GM19467 (cell line): Measurements from ENCODE around the gene P2RY6.

Experiments used
- ATAC-seq: cut with Tn5 transposase; IDR thresholded peaks from one replicate; pipeline ENCODE4 v1.9.1; 2021; ENCODE audit warnings: mild to moderate bottlenecking, moderate library complexity; ENCODE audit not compliant: unreplicated experiment

The P2RY6 gene

DNA sequence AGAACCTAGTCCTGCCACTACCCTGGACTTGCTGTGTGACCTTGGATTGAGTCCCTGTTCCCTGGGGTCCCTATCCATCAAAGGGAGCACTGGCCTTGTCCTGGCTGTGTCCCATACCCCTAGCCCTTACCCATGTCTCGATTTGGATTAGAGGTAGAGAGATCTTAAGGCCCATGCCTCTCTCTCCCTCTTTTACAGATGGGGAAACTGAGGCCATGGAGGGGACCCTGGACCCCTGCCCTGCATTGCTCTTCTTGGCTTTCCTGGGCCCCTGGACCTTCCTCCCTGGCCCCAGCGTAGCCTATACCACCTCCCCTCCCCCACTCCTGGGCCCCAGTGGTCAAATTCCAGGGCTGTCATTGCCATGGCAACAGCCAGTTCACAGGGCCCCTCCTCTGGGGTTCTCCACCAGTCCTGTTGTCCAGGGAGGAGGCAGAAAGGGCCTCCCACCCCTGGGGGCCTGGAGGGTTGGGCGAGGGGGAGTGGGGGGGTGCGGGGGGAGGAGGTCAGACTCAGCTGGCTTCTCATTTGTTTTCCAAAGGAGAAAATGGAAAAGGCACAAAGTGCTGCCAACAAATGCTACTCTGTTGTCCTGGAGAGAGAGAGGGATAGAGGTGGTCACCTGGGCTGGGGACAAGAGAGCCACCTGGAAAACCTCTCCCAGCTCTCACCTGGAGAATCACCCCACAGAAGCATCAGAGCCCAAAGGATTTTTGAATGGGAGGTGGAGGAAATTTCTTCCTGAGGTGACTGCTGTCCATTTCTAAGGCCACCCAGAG, 59.2 kb downstream of the P2RY6 start:
- ATAC-seq = no peak

DNA sequence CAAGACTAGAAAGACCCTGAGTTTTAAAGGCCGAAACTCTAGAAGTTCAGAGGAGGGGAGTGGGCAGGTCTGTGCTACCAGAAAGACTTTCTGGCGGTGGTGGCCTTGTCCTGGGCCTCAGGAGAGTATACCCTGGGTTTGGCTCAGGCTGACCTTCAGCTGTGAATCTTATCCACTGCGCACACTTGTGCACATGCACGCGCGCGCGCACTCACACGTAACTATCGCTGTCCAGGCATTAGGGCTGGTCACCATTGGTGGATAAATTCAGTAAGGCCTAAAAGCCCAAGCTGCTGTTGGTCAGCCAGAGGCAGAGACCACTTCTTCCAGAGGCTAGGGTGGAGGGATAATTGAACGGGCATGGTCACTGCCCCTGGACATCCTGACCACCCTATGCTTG, 61.0 kb downstream of the P2RY6 start:
- no peak for ATAC-seq

DNA sequence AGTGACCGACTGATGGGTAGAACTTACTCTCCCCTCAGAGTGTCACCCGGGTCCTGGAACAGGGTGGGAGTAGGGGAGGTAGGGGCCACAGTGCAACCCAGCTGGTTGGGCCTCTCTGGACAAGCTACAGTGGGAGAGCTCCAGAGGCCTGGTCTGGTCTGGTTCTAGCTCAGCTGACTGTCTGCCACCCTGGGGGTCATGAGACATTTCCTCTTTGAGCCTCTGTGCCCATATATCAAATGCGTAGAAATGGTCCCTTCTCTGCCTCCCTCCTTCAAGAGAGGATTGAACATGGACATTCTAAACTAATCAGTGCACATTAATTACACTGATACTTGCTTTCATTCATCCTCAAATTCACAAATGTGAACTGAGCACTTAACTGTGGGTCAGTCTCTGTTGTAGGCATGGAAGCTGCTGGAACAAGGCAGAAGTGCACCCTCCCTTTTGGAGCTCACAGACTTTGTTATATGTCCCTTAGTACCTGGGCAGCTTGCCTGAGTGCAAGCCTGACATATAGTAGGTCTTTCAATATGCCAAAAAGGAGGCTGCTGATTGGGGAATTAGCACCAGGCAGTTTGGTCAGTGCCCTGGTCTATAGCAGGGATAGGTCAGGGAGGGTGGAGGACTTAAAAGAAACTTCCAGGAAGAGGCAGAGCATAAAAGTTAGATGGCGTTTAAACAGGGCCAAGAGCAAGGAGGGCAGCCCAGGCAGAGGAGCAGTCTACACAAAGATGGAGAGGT, 61.7 kb downstream of the P2RY6 start:
- no peak for ATAC-seq

DNA sequence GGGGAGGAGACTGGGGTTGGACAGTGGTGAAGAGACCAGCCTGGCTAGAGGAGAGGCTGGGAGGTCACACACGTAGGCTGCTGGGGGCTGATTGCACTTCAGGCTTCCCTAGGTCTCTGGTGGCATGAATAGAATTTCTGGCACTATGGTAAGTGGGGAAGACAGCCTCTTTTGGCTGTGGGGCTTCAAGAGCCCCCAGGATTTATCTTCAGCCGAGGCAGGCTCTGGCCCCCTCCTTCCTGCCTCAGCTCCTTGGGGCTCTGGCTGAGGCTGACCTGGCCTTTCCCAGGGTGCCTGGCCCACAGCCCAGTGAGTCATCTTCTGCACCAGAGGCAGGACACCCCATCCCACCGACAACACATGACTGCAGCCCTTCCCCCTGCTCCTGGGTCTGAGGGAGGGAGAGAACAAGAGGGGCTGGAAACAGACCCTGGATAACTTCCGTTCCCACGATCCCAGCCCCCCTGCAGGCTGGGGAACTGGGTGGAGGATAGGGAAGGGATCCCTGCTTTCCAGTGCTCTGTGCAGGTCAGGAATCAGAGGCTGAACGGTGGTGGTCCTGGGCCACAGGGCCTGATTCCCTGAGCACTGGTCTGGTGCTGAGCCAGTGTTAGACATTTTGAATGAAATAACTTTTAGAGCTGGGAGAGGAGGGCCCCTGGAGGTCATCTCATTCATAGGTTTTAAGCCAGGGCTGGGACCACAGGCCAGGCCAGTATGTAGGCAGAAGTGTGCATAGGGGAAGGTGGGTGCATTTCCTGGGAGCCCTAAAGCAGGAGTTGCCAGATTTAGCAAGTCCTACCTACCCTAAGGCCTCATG, 62.5 kb downstream of the P2RY6 start:
- no peak for ATAC-seq

DNA sequence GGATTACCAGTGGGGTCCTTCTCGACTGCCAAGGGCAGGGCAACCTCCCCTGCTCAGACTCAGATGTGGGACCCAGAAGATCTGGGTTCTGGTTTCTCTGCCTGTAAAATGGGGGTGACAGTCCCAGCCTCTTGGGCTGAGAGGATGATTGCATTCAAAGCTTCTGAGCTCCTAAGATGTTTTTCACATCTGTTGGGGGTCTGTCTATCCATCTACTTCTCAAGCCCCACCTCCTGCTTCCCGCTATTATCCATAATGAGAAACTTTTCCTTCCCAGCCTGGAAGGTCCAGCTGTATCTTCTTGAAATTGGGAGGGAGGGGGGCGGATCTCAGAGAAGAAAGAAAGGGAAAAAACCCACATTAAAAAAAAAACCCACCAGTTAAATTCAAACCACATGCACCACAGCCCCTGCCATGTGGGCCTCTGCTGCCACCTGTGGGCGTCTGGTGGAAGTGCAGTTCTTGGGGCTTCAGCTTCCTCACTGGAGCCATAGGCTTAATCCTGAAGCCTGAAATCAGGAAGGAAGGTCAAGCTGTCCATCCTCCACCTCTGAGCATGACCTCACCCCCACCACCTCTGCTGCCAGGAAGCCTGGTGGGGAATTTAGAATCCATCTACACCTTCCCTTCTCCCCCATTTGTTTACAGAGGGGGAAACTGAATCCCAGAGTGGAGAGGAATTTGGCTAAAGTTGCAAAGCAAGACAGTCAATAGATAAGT, 63.2 kb downstream of the P2RY6 start:
- ATAC-seq = no peak

DNA sequence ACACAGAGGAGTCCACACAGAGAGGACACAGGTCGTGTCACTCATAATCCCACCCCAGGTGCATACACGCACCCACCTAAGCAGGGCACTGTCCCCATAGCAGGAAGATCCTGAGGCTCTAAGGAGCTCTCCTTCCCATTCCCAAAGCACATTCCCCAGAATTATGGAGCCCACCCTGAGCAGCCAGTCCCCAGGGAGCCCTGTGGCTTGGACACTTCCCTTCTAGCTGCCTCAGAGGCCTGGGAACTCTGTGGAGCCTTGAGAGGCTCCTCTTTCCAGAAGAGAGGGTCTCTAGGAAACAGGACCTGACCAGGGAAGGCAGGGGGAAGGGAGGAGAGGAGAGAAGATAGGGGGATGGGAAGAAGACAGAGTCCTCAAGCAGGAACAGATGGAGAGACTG, 65.7 kb downstream of the P2RY6 start:
- ATAC-seq = no peak

DNA sequence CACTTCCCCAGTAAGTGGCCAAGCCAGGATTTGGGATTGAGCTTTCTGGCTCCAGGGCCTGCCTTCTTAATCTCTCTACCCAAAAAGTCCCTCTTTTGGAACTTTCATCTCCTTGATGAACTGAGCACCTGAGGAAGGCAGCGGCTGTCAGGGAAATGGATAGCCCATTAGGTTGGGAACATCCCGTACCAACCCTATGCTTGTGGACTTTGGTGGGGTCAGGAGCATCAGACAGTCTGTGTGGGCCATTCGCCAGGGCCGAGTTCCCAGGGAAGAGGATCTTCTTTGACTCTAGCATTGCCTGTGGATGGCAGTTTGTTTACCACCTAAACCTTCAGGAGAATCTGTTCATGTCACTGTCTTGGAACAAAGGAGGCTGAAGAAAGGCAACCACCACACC, 66.1 kb downstream of the P2RY6 start:
- ATAC-seq = no peak

DNA sequence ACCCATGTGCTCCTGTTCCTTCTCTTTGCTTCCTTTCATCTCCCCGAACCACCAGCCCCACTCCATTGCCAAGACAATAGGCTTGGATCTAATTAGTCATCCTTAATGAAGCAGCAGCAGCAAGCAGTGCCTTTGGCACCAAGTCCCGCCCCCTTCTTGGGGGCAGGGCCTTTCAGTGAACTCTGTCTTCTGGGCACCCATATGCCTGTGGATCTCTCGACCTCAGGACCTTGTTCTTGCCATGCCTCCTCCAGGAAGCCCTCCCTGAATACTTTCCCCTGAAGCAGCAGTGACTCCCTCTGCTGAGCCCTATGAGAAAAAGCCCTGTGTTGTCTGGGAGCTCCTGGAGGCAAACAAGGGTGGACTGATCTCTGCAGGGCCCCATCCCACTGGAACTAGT, 68.0 kb downstream of the P2RY6 start:
- ATAC-seq = no peak

DNA sequence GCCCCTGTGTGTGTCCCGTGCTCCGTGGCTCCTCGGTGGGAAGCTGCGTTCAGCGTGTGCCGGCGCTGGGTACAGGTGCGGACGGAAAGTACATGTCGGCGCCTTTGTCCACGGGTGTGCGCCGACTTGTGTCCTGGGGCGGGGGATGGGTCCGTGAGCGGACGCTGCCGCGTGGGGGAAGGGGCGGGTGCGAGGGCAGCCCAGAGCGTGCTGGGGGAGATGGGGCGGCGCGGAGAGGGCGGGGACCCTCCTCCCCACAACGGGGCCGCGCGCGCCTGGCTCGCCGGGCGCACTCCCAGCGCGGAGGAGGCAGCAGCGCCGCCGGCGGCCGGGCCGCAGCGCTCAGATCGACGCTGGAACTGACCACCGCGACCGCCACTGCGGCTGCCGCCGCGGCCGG, 70.5 kb downstream of the P2RY6 start:
- no peak for ATAC-seq

DNA sequence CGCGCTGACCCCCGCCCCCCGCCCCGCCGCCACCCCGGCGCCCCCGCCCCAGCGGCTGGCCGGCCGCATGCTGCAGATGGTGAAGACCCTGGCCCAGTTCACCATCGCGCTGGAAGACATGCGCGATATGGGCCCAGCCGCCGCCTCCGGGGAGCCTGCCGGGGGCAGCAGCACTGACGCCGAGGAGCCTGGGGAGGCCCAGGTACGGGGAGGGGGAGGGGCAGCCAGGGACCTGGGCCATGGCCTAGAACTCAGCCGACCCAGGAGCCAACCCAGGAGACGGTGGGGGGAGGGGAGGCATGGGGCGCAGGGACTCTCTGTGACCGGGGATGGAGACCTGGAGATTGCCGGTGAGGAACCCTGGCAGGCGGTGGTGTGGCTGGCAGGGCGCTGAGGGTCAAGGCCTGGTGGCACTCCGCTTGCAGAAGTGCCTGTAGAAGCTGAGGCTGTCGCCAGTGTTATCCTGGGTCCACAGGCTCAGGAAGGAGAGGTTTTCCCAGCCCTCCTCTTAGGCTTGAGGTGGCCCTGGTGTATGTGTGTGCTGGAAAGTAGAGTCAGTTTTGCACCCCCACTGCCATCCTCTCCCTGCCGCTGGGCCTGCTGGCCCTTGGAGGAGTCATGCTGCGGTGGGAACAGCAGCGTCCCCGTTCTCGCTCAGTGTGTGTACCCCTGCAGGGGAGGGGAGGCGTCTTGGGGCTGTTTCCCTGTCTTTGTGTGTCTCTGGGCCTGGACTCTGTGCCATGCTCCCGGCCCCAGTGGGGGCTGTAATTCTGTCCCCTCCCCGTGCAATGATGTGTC, 71.1 kb downstream of the P2RY6 start:
- no peak for ATAC-seq

DNA sequence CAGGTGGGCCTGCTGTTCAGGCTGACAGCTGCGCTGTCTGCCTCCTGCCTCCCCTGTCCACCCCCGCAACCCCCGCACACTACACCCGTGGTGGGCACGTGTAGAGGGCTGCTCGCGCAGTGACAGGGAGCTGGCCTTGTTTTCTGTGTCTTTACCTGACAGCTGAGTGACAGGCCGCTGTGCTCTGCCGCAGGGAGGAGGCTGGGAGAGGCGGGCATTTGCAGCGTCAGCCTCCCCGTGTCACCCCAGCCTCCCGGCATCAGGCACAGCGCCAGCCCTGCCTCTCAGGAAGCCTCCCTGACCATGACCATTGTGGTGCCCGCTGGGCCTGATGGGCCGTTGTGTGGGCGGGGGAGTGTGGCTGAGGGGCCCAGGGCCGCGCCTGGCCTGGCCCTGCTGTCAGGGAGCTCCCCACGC, 72.1 kb downstream of the P2RY6 start:
- ATAC-seq = no peak

DNA sequence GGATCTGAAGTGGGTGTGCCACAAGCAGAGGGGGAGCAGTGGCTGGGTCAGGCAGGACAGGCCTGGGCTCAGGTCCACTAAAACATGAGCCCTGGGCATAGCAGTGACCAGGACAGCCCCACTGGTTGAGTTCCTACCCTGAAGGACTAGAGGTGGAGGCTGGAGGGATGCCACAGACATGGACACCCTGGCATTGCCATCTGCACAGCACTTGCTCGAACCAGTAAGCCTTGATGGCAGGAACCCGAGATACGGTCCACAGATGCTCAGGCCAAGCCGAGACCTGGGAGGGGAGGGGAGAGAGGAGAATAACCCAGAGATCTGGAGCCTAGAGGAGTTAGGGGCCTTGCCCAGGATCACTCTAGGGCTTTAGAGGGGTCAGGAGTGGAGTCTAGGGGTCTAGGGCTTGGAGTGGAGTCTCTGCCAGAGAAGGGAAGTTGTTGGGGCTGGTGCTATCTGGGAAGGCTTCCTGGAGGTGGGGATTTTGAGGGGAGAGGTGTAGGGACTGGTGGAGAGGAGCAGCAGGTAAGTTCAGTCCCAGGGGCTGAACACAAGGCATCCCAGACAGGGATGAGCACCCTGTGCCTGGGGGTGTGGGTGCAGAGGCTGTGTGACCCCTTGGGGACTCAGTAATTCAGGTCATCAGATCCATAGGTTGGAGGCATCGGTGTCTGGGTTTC, 73.5 kb downstream of the P2RY6 start:
- ATAC-seq = no peak

DNA sequence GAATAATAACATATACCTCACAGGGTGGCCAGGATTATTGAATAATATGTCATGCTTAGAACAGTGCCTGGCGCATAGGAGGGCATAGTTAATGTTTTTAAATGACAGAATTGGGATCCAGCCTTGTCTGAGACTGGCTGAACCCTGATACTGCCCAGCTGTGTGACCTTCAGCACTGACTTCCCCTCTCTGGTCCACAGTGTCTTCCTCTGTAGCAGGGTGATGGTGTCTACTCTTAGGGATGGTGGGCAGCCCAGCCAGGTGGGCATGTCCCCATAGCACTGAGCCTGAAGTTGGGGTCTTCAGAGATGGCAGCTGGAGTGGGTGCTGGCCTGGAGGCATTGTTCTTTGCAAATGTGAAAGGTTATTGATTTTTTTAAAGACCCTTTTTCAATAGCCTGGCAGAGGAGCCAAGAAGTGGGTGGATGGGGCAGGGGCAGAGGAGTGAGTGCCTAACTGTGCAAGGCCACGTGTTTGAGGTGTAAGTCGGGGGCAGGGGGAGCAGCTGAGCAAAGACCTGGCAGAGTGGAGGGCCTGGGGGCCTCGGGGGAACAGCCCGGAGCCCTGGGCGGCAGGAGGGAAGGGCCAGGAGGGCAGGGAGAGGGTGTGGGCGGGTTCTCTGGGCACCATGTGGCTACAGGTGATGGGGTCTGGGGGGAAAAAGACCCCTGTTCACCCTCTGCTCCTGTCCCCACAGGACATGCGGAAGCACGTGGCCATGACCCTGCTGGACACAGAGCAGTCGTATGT, 74.2 kb downstream of the P2RY6 start:
- no peak for ATAC-seq

DNA sequence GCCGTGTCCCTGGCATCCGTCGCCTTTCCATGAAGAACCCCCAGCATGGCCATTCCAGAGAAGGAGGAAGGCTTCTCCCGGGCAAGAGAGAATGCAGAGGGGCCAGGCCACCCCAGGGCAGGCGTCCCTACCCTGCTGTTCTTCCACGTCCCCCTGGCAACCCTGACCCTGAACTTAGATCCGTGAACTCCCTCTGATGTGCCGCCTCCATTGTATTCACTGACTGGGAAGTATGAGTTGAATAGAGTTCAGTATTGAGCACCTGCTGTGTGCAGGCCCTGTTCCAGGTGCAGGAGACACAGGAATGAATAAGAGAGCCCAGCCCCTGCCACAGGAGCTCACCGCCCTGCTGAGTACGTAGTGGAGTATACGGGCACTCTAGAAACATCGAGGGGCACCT, 74.9 kb downstream of the P2RY6 start:
- ATAC-seq = no peak
